Activated CD4-positive, alpha-beta T cell treated with anti-CD3 and anti-CD28 coated beads, Interleukin-2, amount 10 ng/mL, durations not matched to agents 24 days and 14 days (primary cell): ENCODE measurements around the gene RNU1-3. TPM values are rescaled to one million over a fixed set of nuclear protein-coding genes. Genes with fewer than 3 reads are reported as not detected.
A peak's percentile ranks its signal among the peaks of the same experiment; 100 is the strongest.
"Not testable (repeated sequence)": the region's sequence is repeated elsewhere in the genome, so short reads cannot be mapped to it uniquely, and the experiment has no call there.

Source experiments
- DNase-seq: peaks from one replicate; pipeline ENCODE4 v3.0.0; 2022
- H3K27ac Mint-ChIP-seq: one replicate; pipeline ENCODE4 v1.8.0; 2022; ENCODE audit warnings: mild to moderate bottlenecking, mixed read lengths
- H3K27me3 Mint-ChIP-seq: one replicate; pipeline ENCODE4 v1.8.0; 2022; ENCODE audit warnings: mixed read lengths
- H3K36me3 Mint-ChIP-seq: one replicate; pipeline ENCODE4 v1.8.0; 2022; ENCODE audit warnings: low read depth, mild to moderate bottlenecking, mixed read lengths
- H3K4me1 Mint-ChIP-seq: one replicate; pipeline ENCODE4 v1.8.0; 2021; ENCODE audit warnings: mixed read lengths
- H3K4me3 Mint-ChIP-seq: one replicate; pipeline ENCODE4 v1.8.0; 2022; ENCODE audit warnings: mild to moderate bottlenecking, moderate library complexity, mixed read lengths
- H3K9me3 Mint-ChIP-seq: one replicate; pipeline ENCODE4 v1.8.0; 2021; ENCODE audit warnings: mixed read lengths
- intact Hi-C: fragments of 100-400 bp; cut with micrococcal nuclease; formaldehyde crosslinking; loops from one replicate; pipeline ENCODE4 v1.15.1; 2023
- total RNA-seq: library from RNA; stranded (reverse); gene quantifications from 2 replicates; pipeline ENCODE4 v1.2.3, GENCODE V29; 2022

Gene RNU1-3
- 1,962 and 2,189 TPM in 2 replicates for total RNA-seq

DNA sequence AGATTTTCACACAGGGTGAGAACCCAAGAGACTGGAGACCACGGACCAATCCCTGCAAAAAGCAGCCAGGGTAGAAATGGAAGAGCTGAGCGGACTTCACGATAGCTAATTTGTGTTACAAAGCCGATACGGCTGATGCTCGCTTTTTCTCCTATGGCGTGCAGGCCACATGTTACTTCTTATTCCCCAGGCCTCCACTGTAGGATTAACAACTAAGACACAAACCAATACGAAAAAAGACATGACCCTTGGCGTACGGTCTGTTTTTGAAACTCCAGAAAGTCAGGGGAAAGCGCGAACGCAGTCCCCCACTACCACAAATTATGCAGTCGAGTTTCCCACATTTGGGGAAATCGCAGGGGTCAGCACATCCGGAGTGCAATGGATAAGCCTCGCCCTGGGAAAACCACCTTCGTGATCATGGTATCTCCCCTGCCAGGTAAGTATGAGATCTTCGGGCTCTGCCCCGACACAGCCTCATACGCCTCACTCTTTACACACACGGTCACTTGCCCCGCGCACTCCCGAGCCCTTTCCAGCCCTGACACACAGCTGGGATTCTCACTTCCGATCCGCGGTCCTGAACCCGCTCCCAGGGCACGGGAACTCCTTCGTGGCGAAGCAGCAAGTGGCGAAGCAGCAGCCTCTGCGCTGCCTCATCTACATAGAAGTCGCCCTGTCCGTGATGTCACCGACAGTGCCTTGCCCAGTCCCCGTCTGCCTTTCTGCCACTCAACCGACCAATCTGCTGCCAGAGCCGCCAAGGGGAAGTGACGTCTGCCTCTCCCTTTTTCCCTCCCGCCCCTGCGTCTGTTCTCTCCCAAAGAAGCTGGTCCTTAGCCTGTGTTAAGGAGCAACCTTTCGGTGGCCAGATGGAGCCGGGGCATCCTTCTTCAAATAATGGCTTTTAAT is at the start of gene RNU1-3:
RNU1-3 (minus strand) TSS at position 447 of the 912 bp plus-strand sequence.
- H3K36me3 Mint-ChIP-seq, DNase-seq, H3K27me3 Mint-ChIP-seq, H3K9me3 Mint-ChIP-seq, H3K4me1 Mint-ChIP-seq, H3K27ac Mint-ChIP-seq, intact Hi-C loops, H3K4me3 Mint-ChIP-seq: not testable (repeated sequence)

DNA sequence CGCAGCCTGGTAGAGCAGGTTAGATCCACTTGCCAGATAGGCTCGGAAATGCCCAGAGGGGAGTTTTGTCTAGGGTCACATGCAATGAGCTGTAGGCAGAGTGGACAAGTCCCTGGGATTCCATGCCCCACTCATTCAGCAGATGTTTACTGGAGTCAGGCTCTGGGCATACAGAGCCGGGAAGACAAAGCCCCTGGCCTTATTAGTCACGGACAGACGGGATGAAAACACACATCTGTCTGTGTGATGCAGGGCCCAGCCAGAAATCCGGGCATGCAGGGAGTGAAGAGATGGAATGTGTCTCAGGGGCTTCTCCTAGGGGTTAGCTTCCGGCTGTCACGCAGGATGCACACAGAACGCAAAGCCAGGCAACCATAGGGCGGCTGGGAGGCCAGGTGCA is 46.7 kb upstream of the RNU1-3 start:
- H3K4me3 Mint-ChIP-seq, intact Hi-C loops, H3K27me3 Mint-ChIP-seq, H3K36me3 Mint-ChIP-seq, H3K9me3 Mint-ChIP-seq, H3K27ac Mint-ChIP-seq, DNase-seq, H3K4me1 Mint-ChIP-seq: not testable (repeated sequence)

DNA sequence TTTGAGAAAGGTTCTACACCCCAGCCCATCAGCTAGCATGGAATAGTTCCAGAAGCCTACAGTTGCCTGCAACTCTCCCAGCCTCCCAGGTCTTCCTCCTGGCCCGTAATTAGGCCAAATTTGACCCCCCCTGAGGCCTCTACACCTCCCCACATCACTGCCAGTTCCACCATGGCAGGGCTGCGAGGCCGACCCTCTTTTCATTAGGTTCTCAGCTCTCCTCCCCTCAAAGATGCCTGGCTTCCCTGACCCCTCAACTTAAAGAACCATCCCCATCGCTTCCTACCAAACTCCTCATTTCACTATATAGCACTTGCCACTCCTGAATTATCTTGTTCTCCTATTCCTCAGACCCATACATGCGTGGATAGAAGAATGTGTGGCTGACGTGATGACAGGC is 46.2 kb upstream of the RNU1-3 start:
- H3K27me3 Mint-ChIP-seq, DNase-seq, intact Hi-C loops: not testable (repeated sequence)

DNA sequence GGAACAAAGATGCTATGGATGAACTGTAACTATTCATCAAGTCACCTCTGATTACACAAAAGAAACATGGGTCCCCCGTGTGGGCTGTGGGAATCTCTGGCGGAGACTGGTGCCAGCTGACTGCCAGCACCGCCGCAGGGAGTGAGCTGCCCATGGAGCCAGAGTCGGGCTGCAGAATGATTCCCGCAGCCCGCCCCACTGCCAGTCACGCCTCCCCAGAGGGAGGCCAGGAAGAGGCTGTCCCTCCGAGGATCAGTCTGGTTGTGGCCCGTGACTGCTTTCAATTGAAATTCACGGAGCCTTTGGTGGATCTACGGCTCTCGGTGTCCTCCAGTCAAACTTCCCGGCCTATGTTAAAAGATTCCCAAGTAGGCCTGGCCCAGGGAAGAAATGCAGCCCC is 45.8 kb upstream of the RNU1-3 start:
- intact Hi-C loops, H3K4me3 Mint-ChIP-seq, DNase-seq, H3K36me3 Mint-ChIP-seq, H3K27me3 Mint-ChIP-seq, H3K27ac Mint-ChIP-seq, H3K9me3 Mint-ChIP-seq, H3K4me1 Mint-ChIP-seq: not testable (repeated sequence)

More for the DNA sequence above, 46.2 kb upstream of the RNU1-3 start:
- not testable (repeated sequence) for H3K36me3 Mint-ChIP-seq, H3K27ac Mint-ChIP-seq, H3K4me3 Mint-ChIP-seq, H3K4me1 Mint-ChIP-seq, H3K9me3 Mint-ChIP-seq

DNA sequence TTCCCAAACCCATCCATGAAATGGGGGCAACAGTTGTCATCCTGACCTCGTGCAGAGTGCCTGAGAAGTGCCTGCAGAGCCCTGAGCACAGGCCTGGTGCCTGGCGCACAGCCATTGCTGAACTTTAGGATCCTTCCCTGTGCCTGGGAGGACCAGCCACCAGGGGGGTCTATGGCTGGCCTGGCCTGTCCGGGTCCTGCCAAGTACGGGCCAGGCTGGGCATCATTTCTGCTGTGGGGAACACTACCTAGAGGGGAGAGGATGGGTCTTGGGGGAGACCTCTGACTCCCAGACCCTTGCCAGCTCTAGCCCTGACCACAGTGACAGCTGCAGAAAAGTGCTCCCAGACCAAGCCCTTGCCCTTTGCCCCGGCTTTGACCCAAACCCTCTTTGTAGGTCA is 45.4 kb upstream of the RNU1-3 start:
- not testable (repeated sequence) for H3K27me3 Mint-ChIP-seq, H3K4me3 Mint-ChIP-seq

DNA sequence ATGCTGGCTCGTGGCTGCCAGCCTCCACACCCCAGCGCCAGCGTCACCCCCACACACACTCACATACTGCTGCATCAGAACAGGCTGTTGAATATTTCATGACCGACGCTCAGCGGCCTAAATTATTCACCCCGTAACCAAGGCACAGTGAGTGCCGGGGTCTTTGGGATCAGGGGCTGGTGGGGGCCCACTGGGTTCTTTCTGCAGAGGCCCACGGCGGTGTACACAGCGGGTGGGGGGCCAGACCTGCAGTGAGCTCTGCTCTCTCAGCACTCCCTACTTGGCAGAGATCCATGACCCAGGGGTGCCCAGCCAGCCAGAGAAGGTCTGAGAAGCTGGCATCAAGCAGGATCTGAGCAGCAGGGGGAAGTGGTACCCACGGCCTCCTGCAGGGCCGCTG is 43.9 kb upstream of the RNU1-3 start:
- intact Hi-C loops, H3K27ac Mint-ChIP-seq, H3K9me3 Mint-ChIP-seq, H3K4me1 Mint-ChIP-seq, H3K4me3 Mint-ChIP-seq, H3K36me3 Mint-ChIP-seq, DNase-seq, H3K27me3 Mint-ChIP-seq: not testable (repeated sequence)

More for the DNA sequence above, 45.4 kb upstream of the RNU1-3 start:
- H3K9me3 Mint-ChIP-seq, DNase-seq, H3K27ac Mint-ChIP-seq, H3K4me1 Mint-ChIP-seq, H3K36me3 Mint-ChIP-seq, intact Hi-C loops: not testable (repeated sequence)

DNA sequence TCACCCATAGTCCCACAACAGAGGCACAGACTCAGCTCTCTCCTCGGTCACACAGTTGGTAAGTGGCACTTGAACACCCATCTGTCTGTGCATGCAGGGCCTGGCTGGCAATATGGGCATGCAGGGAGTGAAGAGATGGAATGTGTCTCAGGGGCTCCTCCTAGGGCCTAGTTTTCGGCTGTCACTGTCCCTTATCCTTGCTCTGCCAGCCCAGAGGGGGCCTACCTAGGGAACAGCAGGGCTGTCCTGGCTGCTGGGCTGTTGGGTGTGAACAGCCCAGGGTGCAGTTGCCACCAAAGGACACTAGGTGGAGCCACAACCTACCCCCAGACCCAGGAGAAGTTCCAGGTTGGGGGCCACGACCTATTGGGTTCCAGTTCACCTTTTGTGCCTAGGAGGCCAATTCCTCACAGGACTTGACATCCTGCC is 42.9 kb upstream of the RNU1-3 start:
- H3K27me3 Mint-ChIP-seq, H3K27ac Mint-ChIP-seq, H3K4me1 Mint-ChIP-seq, H3K9me3 Mint-ChIP-seq, intact Hi-C loops, H3K36me3 Mint-ChIP-seq, H3K4me3 Mint-ChIP-seq: not testable (repeated sequence)
- peak; percentile 72 for DNase-seq

DNA sequence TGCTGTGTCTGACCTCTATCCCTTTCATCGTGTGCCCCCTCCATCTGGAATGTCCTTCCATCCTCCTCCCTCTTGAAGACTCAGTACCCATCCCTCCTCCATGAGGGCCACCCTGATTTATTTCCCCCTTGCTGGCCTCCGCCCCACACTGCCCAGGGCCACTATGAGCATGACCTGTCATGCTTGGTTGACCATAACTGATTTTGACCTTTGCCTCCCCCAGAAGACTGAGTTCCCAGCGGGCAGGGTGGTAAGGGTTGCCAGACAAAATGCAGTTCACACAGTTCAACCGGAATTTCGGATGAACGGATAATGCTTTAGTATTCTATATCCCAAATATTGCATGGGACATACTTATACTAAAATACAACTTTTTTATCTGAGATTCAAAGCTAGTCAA is 42.0 kb upstream of the RNU1-3 start:
- intact Hi-C loops, H3K36me3 Mint-ChIP-seq, H3K9me3 Mint-ChIP-seq, DNase-seq, H3K27ac Mint-ChIP-seq, H3K4me1 Mint-ChIP-seq, H3K27me3 Mint-ChIP-seq, H3K4me3 Mint-ChIP-seq: not testable (repeated sequence)

DNA sequence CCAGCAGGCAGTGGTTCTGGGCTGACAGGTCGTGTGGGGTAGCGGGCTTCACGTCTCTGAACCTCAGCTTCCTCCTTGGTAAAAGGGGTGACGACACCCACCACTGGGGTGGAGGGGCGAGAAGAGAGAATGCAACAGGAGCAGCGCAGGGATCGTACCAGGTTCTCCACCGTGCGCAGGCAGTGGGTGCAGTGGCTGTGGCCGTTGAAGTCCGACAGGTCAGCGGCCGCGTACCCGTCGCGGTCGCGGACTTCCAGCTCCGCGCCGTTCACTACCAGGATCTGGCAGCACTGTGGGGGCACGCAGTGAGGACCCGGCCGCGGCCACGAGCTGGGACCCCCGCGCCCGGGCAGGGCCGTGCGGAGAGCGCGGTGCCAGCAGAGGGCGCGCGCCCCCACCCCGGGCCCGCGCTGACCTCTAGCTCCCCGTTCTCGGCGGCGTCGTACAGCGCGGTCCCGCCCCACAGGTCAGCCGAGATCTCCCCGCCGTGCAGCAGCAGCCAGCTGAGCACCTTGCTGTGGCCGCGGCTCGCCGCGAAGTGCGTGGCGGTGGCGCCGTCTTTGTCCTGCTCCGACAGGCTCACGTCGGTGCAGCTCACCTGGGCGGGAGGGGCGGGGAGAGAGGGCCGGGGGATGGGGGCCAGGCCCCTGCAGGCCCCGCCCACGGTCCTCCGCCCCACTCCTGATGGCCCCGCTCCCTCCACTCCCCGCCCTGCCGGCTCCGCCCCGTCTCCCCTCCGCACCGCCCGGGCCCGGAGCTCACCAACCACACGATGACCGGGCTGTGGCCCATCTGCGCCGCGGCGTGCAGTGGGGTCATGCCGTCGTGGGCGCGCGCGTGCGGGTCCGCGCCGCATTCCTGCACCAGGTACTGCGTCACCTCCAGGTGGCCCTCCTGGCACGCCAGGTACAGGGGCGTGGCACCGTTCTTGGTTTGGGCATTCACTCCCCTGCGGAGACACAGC is 40.7 kb upstream of the RNU1-3 start:
- intact Hi-C loops, H3K27ac Mint-ChIP-seq, H3K4me3 Mint-ChIP-seq, DNase-seq, H3K36me3 Mint-ChIP-seq, H3K9me3 Mint-ChIP-seq, H3K4me1 Mint-ChIP-seq, H3K27me3 Mint-ChIP-seq: not testable (repeated sequence)

DNA sequence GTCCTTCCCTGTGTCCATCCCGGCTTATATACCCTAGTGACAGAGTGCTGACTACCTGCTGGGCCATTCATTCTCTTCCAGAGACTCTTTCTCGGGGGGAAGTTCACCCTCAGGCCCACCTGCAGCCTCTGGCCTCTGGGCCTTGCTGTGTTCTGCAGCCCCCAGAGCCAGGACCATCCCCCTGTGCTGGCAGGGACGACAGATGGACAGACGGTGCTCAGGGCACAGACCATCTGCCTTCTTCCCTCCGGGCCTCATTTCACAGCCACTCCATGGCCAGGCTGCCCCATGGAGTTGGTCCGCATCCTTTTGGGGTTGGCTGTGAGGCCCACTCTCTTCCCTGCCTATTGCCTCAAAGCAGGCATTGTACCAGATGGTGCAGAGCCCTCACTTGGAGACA is 39.6 kb upstream of the RNU1-3 start:
- intact Hi-C loops, result not testable (repeated sequence)

DNA sequence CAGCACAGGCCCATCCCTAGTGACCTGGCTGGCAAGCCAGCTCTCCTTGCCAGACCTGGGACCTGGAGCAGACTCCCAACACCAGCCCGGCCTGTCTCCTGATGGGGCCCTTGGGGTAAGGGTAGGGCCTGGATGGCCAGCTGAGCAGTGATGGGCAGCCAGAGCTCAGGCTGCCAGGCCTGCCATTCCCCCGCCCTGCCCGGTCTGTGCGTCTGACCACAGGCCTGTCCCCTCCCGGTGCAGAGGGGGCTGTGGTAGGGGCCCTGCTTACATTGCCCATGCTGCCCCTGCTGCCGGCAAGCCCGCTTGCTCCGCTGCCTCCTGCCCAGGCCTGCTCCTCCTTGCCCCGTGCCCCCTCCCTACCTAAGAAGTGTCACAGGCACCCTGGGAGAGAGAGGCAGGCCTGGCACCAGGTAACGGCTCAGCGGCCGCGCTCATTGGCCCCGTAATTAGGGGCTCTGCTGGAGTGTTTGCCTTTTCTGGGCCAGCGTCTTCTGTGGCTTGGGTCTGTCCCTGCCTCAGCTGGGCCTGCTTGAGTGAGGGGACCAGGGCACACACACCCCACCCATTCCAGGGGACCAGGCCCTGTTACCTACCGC is 37.9 kb upstream of the RNU1-3 start:
- intact Hi-C loops, H3K36me3 Mint-ChIP-seq, H3K27me3 Mint-ChIP-seq, H3K9me3 Mint-ChIP-seq, H3K27ac Mint-ChIP-seq, H3K4me1 Mint-ChIP-seq, H3K4me3 Mint-ChIP-seq, DNase-seq: not testable (repeated sequence)

More for the DNA sequence above, 39.6 kb upstream of the RNU1-3 start:
- not testable (repeated sequence) for H3K36me3 Mint-ChIP-seq, H3K27ac Mint-ChIP-seq, H3K4me3 Mint-ChIP-seq, DNase-seq, H3K9me3 Mint-ChIP-seq, H3K4me1 Mint-ChIP-seq, H3K27me3 Mint-ChIP-seq

DNA sequence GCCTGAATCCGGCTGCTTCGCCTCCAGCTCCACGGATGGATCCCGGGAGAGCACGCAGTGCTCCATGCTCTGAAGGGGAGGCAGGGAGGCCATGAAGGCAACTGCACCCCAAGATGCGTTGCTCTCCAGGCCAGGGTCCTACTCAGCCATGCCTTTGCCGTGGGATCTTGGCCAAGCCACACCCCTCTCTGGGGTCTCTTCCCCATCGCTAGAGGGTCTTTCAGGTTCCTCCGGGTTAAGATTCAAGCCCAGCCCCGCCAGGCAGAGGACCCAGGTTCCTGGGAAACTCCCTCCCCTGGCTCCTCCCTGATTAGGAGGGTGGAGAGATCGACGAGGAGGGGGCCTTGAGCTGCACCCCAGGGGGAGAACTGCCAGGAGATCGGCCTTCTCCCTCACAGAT is 37.3 kb upstream of the RNU1-3 start:
- H3K36me3 Mint-ChIP-seq, H3K4me1 Mint-ChIP-seq, DNase-seq, H3K27ac Mint-ChIP-seq, intact Hi-C loops, H3K27me3 Mint-ChIP-seq, H3K9me3 Mint-ChIP-seq, H3K4me3 Mint-ChIP-seq: not testable (repeated sequence)

DNA sequence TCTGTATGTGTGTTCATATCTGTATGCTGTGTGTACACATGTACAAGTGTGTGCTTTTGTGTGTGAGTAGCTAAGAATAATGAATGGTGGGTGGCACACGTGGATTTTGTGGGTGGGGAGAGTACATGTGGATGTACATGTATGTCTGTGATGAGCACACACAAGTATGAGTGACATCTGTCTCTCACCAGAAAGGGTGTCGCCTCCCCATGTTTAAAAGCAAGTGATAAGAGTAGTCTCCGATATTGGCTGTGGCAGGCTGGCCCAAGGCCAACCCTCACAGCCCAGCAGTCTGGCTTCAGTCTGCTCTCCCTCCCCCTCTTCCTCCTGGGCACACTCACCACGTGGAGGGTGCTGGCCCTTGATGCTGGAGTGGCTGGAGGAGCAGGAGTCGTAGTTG is 36.9 kb upstream of the RNU1-3 start:
- intact Hi-C loops, H3K27me3 Mint-ChIP-seq: not testable (repeated sequence)

DNA sequence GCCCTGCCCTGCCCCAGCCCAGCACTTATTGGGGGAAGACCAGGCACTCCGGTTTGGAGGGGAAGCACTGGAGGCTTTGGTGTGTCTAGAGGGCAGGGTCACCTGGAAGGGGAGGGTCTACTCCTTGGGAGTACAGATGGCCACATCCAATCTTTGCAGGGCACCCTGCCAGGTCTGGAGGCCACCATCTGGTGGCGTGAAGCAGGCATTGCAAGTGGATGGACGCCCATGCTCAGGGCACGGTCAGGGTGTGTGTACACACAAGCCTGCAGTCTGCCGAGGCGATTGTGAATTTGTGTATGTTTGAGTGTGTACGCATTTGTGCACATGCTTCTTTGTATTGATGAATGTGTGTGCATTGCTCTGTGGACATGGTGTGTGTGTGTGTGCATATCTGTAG is 36.4 kb upstream of the RNU1-3 start:
- intact Hi-C loops, result not testable (repeated sequence)

More for the DNA sequence above, 36.9 kb upstream of the RNU1-3 start:
- H3K9me3 Mint-ChIP-seq, H3K27ac Mint-ChIP-seq, H3K4me3 Mint-ChIP-seq, H3K36me3 Mint-ChIP-seq, H3K4me1 Mint-ChIP-seq, DNase-seq: not testable (repeated sequence)

More for the DNA sequence above, 36.4 kb upstream of the RNU1-3 start:
- H3K27ac Mint-ChIP-seq, DNase-seq, H3K36me3 Mint-ChIP-seq, H3K4me3 Mint-ChIP-seq, H3K27me3 Mint-ChIP-seq, H3K9me3 Mint-ChIP-seq, H3K4me1 Mint-ChIP-seq: not testable (repeated sequence)
